ENCODE results near the gene CKAP4. TPM values are rescaled to one million over a fixed set of nuclear protein-coding genes. Genes with fewer than 3 reads are reported as not detected.
A peak's percentile ranks its signal among the peaks of the same experiment; 100 is the strongest.

Gene CKAP4
- total and polyA plus RNA-seq, 2 of the 13 experiments (the other 11 are each of a cell fraction or from before 2014, with no cell fraction given): 39.2 to 70.2 TPM

DNA sequence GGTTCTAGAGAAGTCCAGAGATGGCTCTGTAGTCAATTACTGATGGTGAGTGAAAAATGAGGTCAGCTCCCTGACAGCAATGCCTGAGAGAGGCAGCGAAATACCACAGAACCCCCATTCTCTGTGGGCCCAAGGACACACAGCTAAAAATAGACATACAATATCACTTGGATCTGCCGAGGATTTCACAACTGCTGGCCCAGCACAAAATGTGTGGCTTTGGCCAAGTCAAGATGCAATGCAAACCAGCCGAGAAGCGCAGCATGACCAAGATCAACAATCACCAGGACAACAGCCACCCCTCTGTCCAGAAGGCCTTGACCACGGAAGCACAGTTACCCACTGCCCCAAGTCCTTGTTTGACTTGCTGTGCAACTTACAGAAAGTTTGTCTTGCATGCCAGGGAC lies 52.2 kb downstream of the CKAP4 start (continued):
- TF ChIP-seq, protein P1, sequence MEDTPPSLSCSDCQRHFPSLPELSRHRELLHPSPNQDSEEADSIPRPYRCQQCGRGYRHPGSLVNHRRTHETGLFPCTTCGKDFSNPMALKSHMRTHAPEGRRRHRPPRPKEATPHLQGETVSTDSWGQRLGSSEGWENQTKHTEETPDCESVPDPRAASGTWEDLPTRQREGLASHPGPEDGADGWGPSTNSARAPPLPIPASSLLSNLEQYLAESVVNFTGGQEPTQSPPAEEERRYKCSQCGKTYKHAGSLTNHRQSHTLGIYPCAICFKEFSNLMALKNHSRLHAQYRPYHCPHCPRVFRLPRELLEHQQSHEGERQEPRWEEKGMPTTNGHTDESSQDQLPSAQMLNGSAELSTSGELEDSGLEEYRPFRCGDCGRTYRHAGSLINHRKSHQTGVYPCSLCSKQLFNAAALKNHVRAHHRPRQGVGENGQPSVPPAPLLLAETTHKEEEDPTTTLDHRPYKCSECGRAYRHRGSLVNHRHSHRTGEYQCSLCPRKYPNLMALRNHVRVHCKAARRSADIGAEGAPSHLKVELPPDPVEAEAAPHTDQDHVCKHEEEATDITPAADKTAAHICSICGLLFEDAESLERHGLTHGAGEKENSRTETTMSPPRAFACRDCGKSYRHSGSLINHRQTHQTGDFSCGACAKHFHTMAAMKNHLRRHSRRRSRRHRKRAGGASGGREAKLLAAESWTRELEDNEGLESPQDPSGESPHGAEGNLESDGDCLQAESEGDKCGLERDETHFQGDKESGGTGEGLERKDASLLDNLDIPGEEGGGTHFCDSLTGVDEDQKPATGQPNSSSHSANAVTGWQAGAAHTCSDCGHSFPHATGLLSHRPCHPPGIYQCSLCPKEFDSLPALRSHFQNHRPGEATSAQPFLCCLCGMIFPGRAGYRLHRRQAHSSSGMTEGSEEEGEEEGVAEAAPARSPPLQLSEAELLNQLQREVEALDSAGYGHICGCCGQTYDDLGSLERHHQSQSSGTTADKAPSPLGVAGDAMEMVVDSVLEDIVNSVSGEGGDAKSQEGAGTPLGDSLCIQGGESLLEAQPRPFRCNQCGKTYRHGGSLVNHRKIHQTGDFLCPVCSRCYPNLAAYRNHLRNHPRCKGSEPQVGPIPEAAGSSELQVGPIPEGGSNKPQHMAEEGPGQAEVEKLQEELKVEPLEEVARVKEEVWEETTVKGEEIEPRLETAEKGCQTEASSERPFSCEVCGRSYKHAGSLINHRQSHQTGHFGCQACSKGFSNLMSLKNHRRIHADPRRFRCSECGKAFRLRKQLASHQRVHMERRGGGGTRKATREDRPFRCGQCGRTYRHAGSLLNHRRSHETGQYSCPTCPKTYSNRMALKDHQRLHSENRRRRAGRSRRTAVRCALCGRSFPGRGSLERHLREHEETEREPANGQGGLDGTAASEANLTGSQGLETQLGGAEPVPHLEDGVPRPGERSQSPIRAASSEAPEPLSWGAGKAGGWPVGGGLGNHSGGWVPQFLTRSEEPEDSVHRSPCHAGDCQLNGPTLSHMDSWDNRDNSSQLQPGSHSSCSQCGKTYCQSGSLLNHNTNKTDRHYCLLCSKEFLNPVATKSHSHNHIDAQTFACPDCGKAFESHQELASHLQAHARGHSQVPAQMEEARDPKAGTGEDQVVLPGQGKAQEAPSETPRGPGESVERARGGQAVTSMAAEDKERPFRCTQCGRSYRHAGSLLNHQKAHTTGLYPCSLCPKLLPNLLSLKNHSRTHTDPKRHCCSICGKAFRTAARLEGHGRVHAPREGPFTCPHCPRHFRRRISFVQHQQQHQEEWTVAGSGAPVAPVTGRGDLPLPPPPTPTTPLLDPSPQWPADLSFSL (CRISPR knock-in tag; IDR thresholded peaks at IDR 0.05): no peak; the same call in 1 of the 2 replicates
- TF ChIP-seq WIZ (CRISPR knock-in tag; IDR thresholded peaks at IDR 0.05) (no peak), ZNF614 (CRISPR knock-in tag; IDR thresholded peaks at IDR 0.05; ENCODE audit: borderline replicate concordance) (0 out of 2 replicates have a peak, but pooled peaks have one; percentile 14), ZSCAN9 (CRISPR knock-in tag; IDR thresholded peaks at IDR 0.05; ENCODE audit: borderline replicate concordance) (peak; percentile 57; the same call in 1 of the 2 replicates), ZNF589 (CRISPR knock-in tag; conservative IDR thresholded peaks at IDR 0.05) (no peak), ZNF101 (CRISPR knock-in tag; IDR thresholded peaks at IDR 0.05; ENCODE audit: borderline replicate concordance, low read depth) (no peak), TCF12 (IDR thresholded peaks at IDR 0.05) (no peak), TCF12 (CRISPR knock-in tag; IDR thresholded peaks at IDR 0.05) (no peak), ZNF510 (CRISPR knock-in tag; IDR thresholded peaks at IDR 0.05; ENCODE audit: low read depth) (no peak), ARHGAP35 (CRISPR knock-in tag; IDR thresholded peaks at IDR 0.05; ENCODE audit: borderline replicate concordance) (no peak), ZNF207 (IDR thresholded peaks at IDR 0.05; ENCODE audit: borderline replicate concordance) (no peak), ZEB1 (IDR thresholded peaks at IDR 0.05; ENCODE audit: insufficient replicate concordance, low read depth) (no peak), FOXK2 (IDR thresholded peaks at IDR 0.05) (no peak), SSRP1 (CRISPR knock-in tag; IDR thresholded peaks at IDR 0.05) (no peak; the same call in 1 of the 2 replicates), ZKSCAN5 (CRISPR knock-in tag; IDR thresholded peaks at IDR 0.05) (no peak), ZBTB8A (CRISPR knock-in tag; IDR thresholded peaks at IDR 0.05; ENCODE audit: borderline replicate concordance, low read depth) (no peak), ZZZ3 (CRISPR knock-in tag; IDR thresholded peaks at IDR 0.05; ENCODE audit: borderline replicate concordance) (no peak), HOXA5 (CRISPR knock-in tag; IDR thresholded peaks at IDR 0.05) (0 out of 2 replicates have a peak, but pooled peaks have one; percentile 45), RXRB (CRISPR knock-in tag; IDR thresholded peaks at IDR 0.05; ENCODE audit: borderline replicate concordance) (peak; percentile 61; the same call in 1 of the 2 replicates), ARNT (IDR thresholded peaks at IDR 0.05) (no peak), ZNF556 (CRISPR knock-in tag; IDR thresholded peaks at IDR 0.05; ENCODE audit: borderline replicate concordance) (no peak; the same call in 1 of the 2 replicates)
- TF ChIP-seq, protein P2, sequence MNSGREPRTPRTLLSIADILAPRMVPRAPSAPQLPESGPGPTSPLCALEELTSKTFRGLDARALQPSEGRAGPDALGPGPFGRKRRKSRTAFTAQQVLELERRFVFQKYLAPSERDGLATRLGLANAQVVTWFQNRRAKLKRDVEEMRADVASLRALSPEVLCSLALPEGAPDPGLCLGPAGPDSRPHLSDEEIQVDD (CRISPR knock-in tag; IDR thresholded peaks at IDR 0.05; ENCODE audit: borderline replicate concordance): no peak
- TF ChIP-seq, protein P3, sequence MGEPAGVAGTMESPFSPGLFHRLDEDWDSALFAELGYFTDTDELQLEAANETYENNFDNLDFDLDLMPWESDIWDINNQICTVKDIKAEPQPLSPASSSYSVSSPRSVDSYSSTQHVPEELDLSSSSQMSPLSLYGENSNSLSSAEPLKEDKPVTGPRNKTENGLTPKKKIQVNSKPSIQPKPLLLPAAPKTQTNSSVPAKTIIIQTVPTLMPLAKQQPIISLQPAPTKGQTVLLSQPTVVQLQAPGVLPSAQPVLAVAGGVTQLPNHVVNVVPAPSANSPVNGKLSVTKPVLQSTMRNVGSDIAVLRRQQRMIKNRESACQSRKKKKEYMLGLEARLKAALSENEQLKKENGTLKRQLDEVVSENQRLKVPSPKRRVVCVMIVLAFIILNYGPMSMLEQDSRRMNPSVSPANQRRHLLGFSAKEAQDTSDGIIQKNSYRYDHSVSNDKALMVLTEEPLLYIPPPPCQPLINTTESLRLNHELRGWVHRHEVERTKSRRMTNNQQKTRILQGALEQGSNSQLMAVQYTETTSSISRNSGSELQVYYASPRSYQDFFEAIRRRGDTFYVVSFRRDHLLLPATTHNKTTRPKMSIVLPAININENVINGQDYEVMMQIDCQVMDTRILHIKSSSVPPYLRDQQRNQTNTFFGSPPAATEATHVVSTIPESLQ (CRISPR knock-in tag; conservative IDR thresholded peaks at IDR 0.05): no peak

All from HepG2 (cell line).